ENCODE measurements around the gene OR2A5. TPM values are rescaled to one million over a fixed set of nuclear protein-coding genes. Genes with fewer than 3 reads are reported as not detected.
"Not testable (repeated sequence)": the region's sequence is repeated elsewhere in the genome, so short reads cannot be mapped to it uniquely, and the experiment has no call there.

OR2A5 gene
- not detected in 2 replicates for total RNA-seq

- H3K4me1 Mint-ChIP-seq (ENCODE audit: low read depth): no peaks in the 10 kb centered on the region
- H3K36me3 Mint-ChIP-seq (ENCODE audit: low read depth): no peaks in the 10 kb centered on the region
- DNase-seq (ENCODE audit: low spot score): no peak
- peaks cover 5% of the 10 kb centered on the region for H3K27me3 Mint-ChIP-seq (ENCODE audit: insufficient read depth)
- H3K9me3 Mint-ChIP-seq: no peaks in the 10 kb centered on the region
- no peak within 1 kb of the TSS for H3K4me3 Mint-ChIP-seq
- intact Hi-C loops (cut with micrococcal nuclease): no loop called here
- no peak within 1 kb of the TSS for H3K27ac Mint-ChIP-seq
These were observed at the start of gene OR2A5 for GRCh38 chr7:144048648-144049047. TSS of gene OR2A5 (plus strand) at chr7:144048948. CDS start at chr7:144050402, 1,454 bp downstream.

- intact Hi-C loops (cut with micrococcal nuclease): no loop called here
- Mint-ChIP-seq H3K27ac (no peak within 1 kb of the TSS), H3K36me3 (ENCODE audit: low read depth) (no peaks in the 10 kb centered on the region), H3K9me3 (no peaks in the 10 kb centered on the region), H3K4me1 (ENCODE audit: low read depth) (no peaks in the 10 kb centered on the region), H3K27me3 (ENCODE audit: insufficient read depth) (peaks cover 2% of the 10 kb centered on the region), H3K4me3 (no peak within 1 kb of the TSS)
- DNase-seq (ENCODE audit: low spot score): no peak
These were observed 48.7 kb upstream of the OR2A5 start, which contains the start of gene OR6B1 for GRCh38 chr7:144000020-144000419. TSS of gene OR6B1 (plus strand) at chr7:144000320. CDS start at chr7:144003997, 3,677 bp downstream.

- Mint-ChIP-seq H3K4me3 (no peak overlapping the region), H3K36me3 (ENCODE audit: low read depth) (no peaks in the 10 kb centered on the region), H3K9me3 (no peaks in the 10 kb centered on the region), H3K27ac (no peak overlapping the region), H3K27me3 (ENCODE audit: insufficient read depth) (peaks cover 2% of the 10 kb centered on the region), H3K4me1 (ENCODE audit: low read depth) (no peaks in the 10 kb centered on the region)
- intact Hi-C loops (cut with micrococcal nuclease): no loop called here
- DNase-seq (ENCODE audit: low spot score): no peak
These were observed 47.2 kb upstream of the OR2A5 start for GRCh38 chr7:144001543-144001942.

GRCh38 chr7:144004703-144005102, 44.0 kb upstream of the OR2A5 start:
- Mint-ChIP-seq H3K27ac (no peak overlapping the region), H3K27me3 (ENCODE audit: insufficient read depth) (no peaks in the 10 kb centered on the region), H3K36me3 (ENCODE audit: low read depth) (no peaks in the 10 kb centered on the region), H3K9me3 (peaks cover 18% of the 10 kb centered on the region), H3K4me3 (no peak overlapping the region), H3K4me1 (ENCODE audit: low read depth) (no peaks in the 10 kb centered on the region)
- intact Hi-C loops (cut with micrococcal nuclease): no loop called here
- no peak for DNase-seq (ENCODE audit: low spot score)

- Mint-ChIP-seq H3K27me3 (ENCODE audit: insufficient read depth) (no peaks in the 10 kb centered on the region), H3K9me3 (peaks cover 22% of the 10 kb centered on the region), H3K4me3 (no peak overlapping the region), H3K36me3 (ENCODE audit: low read depth) (no peaks in the 10 kb centered on the region), H3K27ac (no peak overlapping the region), H3K4me1 (ENCODE audit: low read depth) (no peaks in the 10 kb centered on the region)
- intact Hi-C loops (cut with micrococcal nuclease): no loop called here
- no peak for DNase-seq (ENCODE audit: low spot score)
These were observed 42.6 kb upstream of the OR2A5 start for GRCh38 chr7:144006029-144006691.

GRCh38 chr7:144006692-144007042, 42.1 kb upstream of the OR2A5 start:
- intact Hi-C loops (cut with micrococcal nuclease): no loop called here
- H3K4me1 Mint-ChIP-seq (ENCODE audit: low read depth): no peaks in the 10 kb centered on the region
- no peak overlapping the region for H3K4me3 Mint-ChIP-seq

GRCh38 chr7:144009361-144009760, 39.4 kb upstream of the OR2A5 start:
- DNase-seq (ENCODE audit: low spot score): no peak
- no peak overlapping the region for H3K4me3 Mint-ChIP-seq
- intact Hi-C loops (cut with micrococcal nuclease): no loop called here
- H3K27ac Mint-ChIP-seq: no peak overlapping the region
- no peaks in the 10 kb centered on the region for H3K4me1 Mint-ChIP-seq (ENCODE audit: low read depth)
- H3K27me3 Mint-ChIP-seq (ENCODE audit: insufficient read depth): peaks cover 3% of the 10 kb centered on the region
- H3K9me3 Mint-ChIP-seq: peaks cover 22% of the 10 kb centered on the region
- H3K36me3 Mint-ChIP-seq (ENCODE audit: low read depth): no peaks in the 10 kb centered on the region

More at GRCh38 chr7:144006692-144007042, 42.1 kb upstream of the OR2A5 start:
- no peaks in the 10 kb centered on the region for H3K27me3 Mint-ChIP-seq (ENCODE audit: insufficient read depth)
- no peak for DNase-seq (ENCODE audit: low spot score)
- no peak overlapping the region for H3K27ac Mint-ChIP-seq
- H3K9me3 Mint-ChIP-seq: peaks cover 22% of the 10 kb centered on the region
- no peaks in the 10 kb centered on the region for H3K36me3 Mint-ChIP-seq (ENCODE audit: low read depth)

- H3K9me3 Mint-ChIP-seq: peaks cover 22% of the 10 kb centered on the region
- H3K36me3 Mint-ChIP-seq (ENCODE audit: low read depth); DNase-seq (ENCODE audit: low spot score); H3K4me3 Mint-ChIP-seq; H3K27ac Mint-ChIP-seq; H3K4me1 Mint-ChIP-seq (ENCODE audit: low read depth); intact Hi-C loops (cut with micrococcal nuclease); H3K27me3 Mint-ChIP-seq (ENCODE audit: insufficient read depth): not testable (repeated sequence)
These were observed 38.7 kb upstream of the OR2A5 start for GRCh38 chr7:144010061-144010460.

- H3K36me3 Mint-ChIP-seq (ENCODE audit: low read depth); intact Hi-C loops (cut with micrococcal nuclease); H3K27ac Mint-ChIP-seq; H3K4me3 Mint-ChIP-seq; H3K4me1 Mint-ChIP-seq (ENCODE audit: low read depth); DNase-seq (ENCODE audit: low spot score): not testable (repeated sequence)
- peaks cover 22% of the 10 kb centered on the region for H3K9me3 Mint-ChIP-seq
- peaks cover 10% of the 10 kb centered on the region for H3K27me3 Mint-ChIP-seq (ENCODE audit: insufficient read depth)
These were observed 37.9 kb upstream of the OR2A5 start for GRCh38 chr7:144010821-144011220.

- Mint-ChIP-seq H3K27me3 (ENCODE audit: insufficient read depth) (peaks cover 10% of the 10 kb centered on the region), H3K27ac (no peak overlapping the region), H3K4me1 (ENCODE audit: low read depth) (no peaks in the 10 kb centered on the region), H3K4me3 (no peak overlapping the region), H3K9me3 (peaks cover 22% of the 10 kb centered on the region), H3K36me3 (ENCODE audit: low read depth) (no peaks in the 10 kb centered on the region)
- intact Hi-C loops (cut with micrococcal nuclease): no loop called here
- DNase-seq (ENCODE audit: low spot score): no peak
These were observed 37.1 kb upstream of the OR2A5 start for GRCh38 chr7:144011458-144012230.

GRCh38 chr7:144018065-144018464, 30.7 kb upstream of the OR2A5 start:
- Mint-ChIP-seq H3K4me1 (ENCODE audit: low read depth) (no peaks in the 10 kb centered on the region), H3K27me3 (ENCODE audit: insufficient read depth) (peaks cover 10% of the 10 kb centered on the region), H3K9me3 (no peaks in the 10 kb centered on the region), H3K4me3 (no peak overlapping the region), H3K27ac (no peak overlapping the region), H3K36me3 (ENCODE audit: low read depth) (no peaks in the 10 kb centered on the region)
- intact Hi-C loops (cut with micrococcal nuclease): no loop called here
- DNase-seq (ENCODE audit: low spot score): no peak

GRCh38 chr7:144019457-144019856, 29.3 kb upstream of the OR2A5 start:
- Mint-ChIP-seq H3K36me3 (ENCODE audit: low read depth) (no peaks in the 10 kb centered on the region), H3K9me3 (no peaks in the 10 kb centered on the region), H3K4me3 (no peak overlapping the region), H3K27ac (no peak overlapping the region), H3K27me3 (ENCODE audit: insufficient read depth) (peaks cover 7% of the 10 kb centered on the region), H3K4me1 (ENCODE audit: low read depth) (no peaks in the 10 kb centered on the region)
- intact Hi-C loops (cut with micrococcal nuclease): no loop called here
- DNase-seq (ENCODE audit: low spot score): no peak

- Mint-ChIP-seq H3K27ac (no peak overlapping the region), H3K36me3 (ENCODE audit: low read depth) (no peaks in the 10 kb centered on the region), H3K27me3 (ENCODE audit: insufficient read depth) (peaks cover 2% of the 10 kb centered on the region), H3K4me3 (no peak overlapping the region), H3K4me1 (ENCODE audit: low read depth) (no peaks in the 10 kb centered on the region), H3K9me3 (no peaks in the 10 kb centered on the region)
- DNase-seq (ENCODE audit: low spot score): no peak
- intact Hi-C loops (cut with micrococcal nuclease): no loop called here
These were observed 28.4 kb upstream of the OR2A5 start for GRCh38 chr7:144020340-144020739.
